Parathyroid adenoma (tissue), 2 donors: Measurements from ENCODE around the gene PIP4K2C.

Source experiments
- H2AFZ ChIP-seq: fragments of 300-600 bp; sonication (generic); one replicate; pipeline ENCODE4 v1.7.0; 2017; ENCODE audit warnings: antibody characterized with exemption, mild to moderate bottlenecking
- H3K27ac ChIP-seq: fragments of 300-600 bp; sonication (generic); one replicate; pipeline ENCODE4 v1.7.0; 2017
- H3K27me3 ChIP-seq: fragments of 300-600 bp; sonication (generic); one replicate; pipeline ENCODE4 v1.7.0; 2017; ENCODE audit warnings: low read length; ENCODE audit not compliant: control insufficient read depth, insufficient read depth
- H3K36me3 ChIP-seq: fragments of 300-600 bp; sonication (generic); one replicate; pipeline ENCODE4 v1.7.0; 2017; ENCODE audit warnings: low read length; ENCODE audit not compliant: control insufficient read depth, insufficient read depth
- H3K4me1 ChIP-seq: fragments of 300-600 bp; sonication (generic); one replicate; pipeline ENCODE4 v1.7.0; 2017; ENCODE audit warnings: control low read depth
- H3K4me2 ChIP-seq: fragments of 300-600 bp; sonication (generic); one replicate; pipeline ENCODE4 v1.7.0; 2017; ENCODE audit warnings: low read length
- H3K4me3 ChIP-seq: fragments of 300-600 bp; sonication (generic); one replicate; pipeline ENCODE4 v1.7.0; 2017; ENCODE audit warnings: low read depth, low read length
- H3K79me2 ChIP-seq: fragments of 300-600 bp; sonication (generic); one replicate; pipeline ENCODE4 v1.7.0; 2017; ENCODE audit warnings: control low read depth
- H3K9ac ChIP-seq: fragments of 300-600 bp; sonication (generic); one replicate; pipeline ENCODE4 v1.7.0; 2017; ENCODE audit warnings: mild to moderate bottlenecking
- H3K9me3 ChIP-seq: fragments of 300-600 bp; sonication (generic); one replicate; pipeline ENCODE4 v1.7.0; 2017; ENCODE audit warnings: low read length; ENCODE audit not compliant: control insufficient read depth
- TF ChIP-seq, protein P1 (sequence below): fragments of 300-600 bp; sonication (generic); IDR thresholded peaks from one replicate; pipeline ENCODE4 v1.7.0; 2017; ENCODE audit warnings: antibody characterized with exemption, mild to moderate bottlenecking
- donor health status: primary hyperparathyroidism.

Gene PIP4K2C

DNA sequence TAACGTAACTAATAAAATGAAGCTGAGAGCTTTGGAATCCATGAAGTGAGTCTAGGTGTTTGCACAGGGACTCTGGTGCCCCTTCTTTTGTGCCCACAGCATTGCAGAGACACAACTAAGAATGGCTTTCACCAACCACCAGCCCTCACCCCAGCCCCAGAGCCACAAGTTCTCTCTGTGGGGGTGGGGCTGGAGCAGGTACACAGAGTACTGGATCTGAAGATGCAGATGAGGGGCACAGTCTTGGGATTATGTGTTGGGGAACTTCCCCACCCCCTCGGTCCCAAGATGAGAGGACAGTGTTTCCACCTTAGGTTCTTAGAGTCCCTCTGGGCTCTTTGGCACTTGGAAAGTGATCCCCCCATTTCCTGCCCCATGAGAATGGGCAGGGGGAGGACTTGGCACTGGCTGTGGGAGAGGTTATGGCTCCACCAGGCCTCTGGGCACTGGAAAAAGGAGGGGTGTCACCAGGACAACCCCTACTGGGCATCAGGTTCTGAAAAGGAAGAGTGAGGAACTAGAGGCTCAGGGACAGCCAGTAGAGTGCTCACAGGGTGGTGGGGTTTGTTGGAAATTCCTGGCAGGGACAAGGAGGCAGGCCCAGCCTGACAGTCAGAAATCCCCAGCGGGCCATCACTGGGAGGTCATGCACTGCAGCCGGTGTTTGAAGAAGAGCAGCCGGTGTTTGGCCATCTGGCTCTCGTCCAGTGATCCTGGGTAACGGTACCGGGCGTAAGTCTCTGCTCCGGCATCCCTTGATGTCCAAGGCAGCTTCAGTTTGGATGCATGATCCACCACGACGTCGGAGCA is 35.3 kb downstream of the PIP4K2C start:
- Histone ChIP-seq H3K4me3 (no peak overlapping the region), H3K9ac (no peak overlapping the region), H3K79me2 (no peaks in the 10 kb centered on the region), H2AFZ (no peak overlapping the region), H3K27me3 (peaks cover 8% of the 10 kb centered on the region), H3K9me3 (no peaks in the 10 kb centered on the region), H3K4me1 (no peaks in the 10 kb centered on the region), H3K4me2 (no peak overlapping the region), H3K36me3 (no peaks in the 10 kb centered on the region), H3K27ac (no peak overlapping the region)
- TF ChIP-seq, protein P1, sequence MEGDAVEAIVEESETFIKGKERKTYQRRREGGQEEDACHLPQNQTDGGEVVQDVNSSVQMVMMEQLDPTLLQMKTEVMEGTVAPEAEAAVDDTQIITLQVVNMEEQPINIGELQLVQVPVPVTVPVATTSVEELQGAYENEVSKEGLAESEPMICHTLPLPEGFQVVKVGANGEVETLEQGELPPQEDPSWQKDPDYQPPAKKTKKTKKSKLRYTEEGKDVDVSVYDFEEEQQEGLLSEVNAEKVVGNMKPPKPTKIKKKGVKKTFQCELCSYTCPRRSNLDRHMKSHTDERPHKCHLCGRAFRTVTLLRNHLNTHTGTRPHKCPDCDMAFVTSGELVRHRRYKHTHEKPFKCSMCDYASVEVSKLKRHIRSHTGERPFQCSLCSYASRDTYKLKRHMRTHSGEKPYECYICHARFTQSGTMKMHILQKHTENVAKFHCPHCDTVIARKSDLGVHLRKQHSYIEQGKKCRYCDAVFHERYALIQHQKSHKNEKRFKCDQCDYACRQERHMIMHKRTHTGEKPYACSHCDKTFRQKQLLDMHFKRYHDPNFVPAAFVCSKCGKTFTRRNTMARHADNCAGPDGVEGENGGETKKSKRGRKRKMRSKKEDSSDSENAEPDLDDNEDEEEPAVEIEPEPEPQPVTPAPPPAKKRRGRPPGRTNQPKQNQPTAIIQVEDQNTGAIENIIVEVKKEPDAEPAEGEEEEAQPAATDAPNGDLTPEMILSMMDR, result no peak

GRCh38 chr12:57626921-57627445 is 36.0 kb downstream of the PIP4K2C start:
- TF ChIP-seq, protein P1, result no peak
- H2AFZ ChIP-seq, result no peak overlapping the region
- H3K9ac ChIP-seq, result no peak overlapping the region
- H3K36me3 ChIP-seq, result no peaks in the 10 kb centered on the region
- no peaks in the 10 kb centered on the region for H3K79me2 ChIP-seq
- peaks cover 9% of the 10 kb centered on the region for H3K27me3 ChIP-seq
- H3K27ac ChIP-seq, result no peak overlapping the region
- no peaks in the 10 kb centered on the region for H3K4me1 ChIP-seq
- H3K9me3 ChIP-seq, result no peaks in the 10 kb centered on the region
- H3K4me3 ChIP-seq, result no peak overlapping the region
- no peak overlapping the region for H3K4me2 ChIP-seq

DNA sequence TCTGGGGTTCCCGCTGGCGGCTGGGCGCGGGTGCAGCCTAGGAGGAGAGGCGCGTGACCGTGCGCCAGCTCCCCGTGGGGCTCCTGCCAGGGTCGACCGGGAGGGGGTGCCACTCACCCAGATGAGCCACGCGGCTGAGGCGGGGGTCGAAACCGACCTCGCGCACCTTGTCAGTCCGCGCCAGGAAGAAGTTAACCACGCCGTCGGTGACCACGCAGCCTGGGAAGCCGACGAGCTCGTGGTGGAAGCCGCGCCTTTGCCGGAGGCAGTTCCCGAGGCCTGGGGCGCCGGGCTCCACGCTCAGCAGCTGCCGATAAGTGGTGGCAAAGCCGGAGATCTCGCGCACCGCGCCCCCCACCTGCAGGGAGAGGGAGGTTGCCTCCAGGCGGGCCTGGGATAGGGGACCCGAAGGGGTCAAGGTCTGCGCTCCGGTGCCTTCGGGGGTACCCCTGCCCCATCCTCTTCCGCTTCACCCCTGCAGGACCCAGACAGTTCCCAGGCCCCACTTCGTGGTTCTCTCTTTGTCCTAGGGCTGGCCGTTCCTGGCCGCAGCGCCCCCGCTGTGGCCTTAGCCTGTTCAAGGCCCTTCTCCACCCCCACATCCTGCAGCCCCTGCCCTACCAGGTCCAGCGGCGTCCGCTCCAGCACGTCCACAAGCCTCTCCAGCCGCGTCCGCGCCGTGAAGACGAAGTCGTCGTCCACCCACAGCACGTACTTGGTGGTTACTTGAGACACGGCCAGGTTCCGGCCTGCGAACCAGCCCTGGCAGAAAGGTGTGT is 36.7 kb downstream of the PIP4K2C start:
- Histone ChIP-seq H3K27me3 (peaks cover 9% of the 10 kb centered on the region), H3K79me2 (no peaks in the 10 kb centered on the region), H3K36me3 (no peaks in the 10 kb centered on the region), H3K4me1 (no peaks in the 10 kb centered on the region), H3K9ac (no peak overlapping the region), H3K4me3 (no peak overlapping the region), H3K27ac (no peak overlapping the region), H3K4me2 (peak overlapping the region; percentile 26), H3K9me3 (no peaks in the 10 kb centered on the region), H2AFZ (peak overlapping the region; percentile 61)
- TF ChIP-seq, protein P1, result no peak

- Histone ChIP-seq H3K79me2 (no peaks in the 10 kb centered on the region), H3K4me2 (no peak overlapping the region), H3K27ac (no peak overlapping the region), H3K9ac (no peak overlapping the region), H3K4me3 (no peak overlapping the region), H2AFZ (peak overlapping the region; percentile 61), H3K27me3 (peaks cover 9% of the 10 kb centered on the region), H3K9me3 (no peaks in the 10 kb centered on the region), H3K4me1 (no peaks in the 10 kb centered on the region), H3K36me3 (no peaks in the 10 kb centered on the region)
- TF ChIP-seq, protein P1, result no peak
These were observed 37.5 kb downstream of the PIP4K2C start for GRCh38 chr12:57628280-57629191.
